Activated T-helper 17 cell treated with anti-CD3 and anti-CD28 coated beads, Interleukin-2, amount 50 U/mL, for 72 hours (primary cell): ENCODE measurements around the gene KLHDC2. TPM values are rescaled to one million over a fixed set of nuclear protein-coding genes. Genes with fewer than 3 reads are reported as not detected.
A peak's percentile ranks its signal among the peaks of the same experiment; 100 is the strongest.

Experiments used
- ATAC-seq: fragments of 150-1000 bp; cut with Tn5 transposase; replicated peaks from 2 replicates; pipeline ENCODE4 v1.10.0; 2021; ENCODE audit warnings: mild to moderate bottlenecking, moderate library complexity
- H3K27ac Mint-ChIP-seq: one replicate; pipeline ENCODE4 v1.8.0; 2022; ENCODE audit warnings: mixed read lengths
- H3K27me3 Mint-ChIP-seq: one replicate; pipeline ENCODE4 v1.8.0; 2022; ENCODE audit warnings: mixed read lengths
- H3K36me3 Mint-ChIP-seq: one replicate; pipeline ENCODE4 v1.8.0; 2022; ENCODE audit warnings: low read depth, mild to moderate bottlenecking, mixed read lengths
- H3K4me1 Mint-ChIP-seq: one replicate; pipeline ENCODE4 v1.8.0; 2022; ENCODE audit warnings: mixed read lengths
- H3K4me3 Mint-ChIP-seq: one replicate; pipeline ENCODE4 v1.8.0; 2022; ENCODE audit warnings: mild to moderate bottlenecking, mixed read lengths
- H3K9me3 Mint-ChIP-seq: one replicate; pipeline ENCODE4 v1.8.0; 2022; ENCODE audit warnings: mixed read lengths
- total RNA-seq, 2 donors: library from RNA; stranded (reverse); gene quantifications; one replicate each; pipeline ENCODE4 v1.2.3, GENCODE V29; 2022

The KLHDC2 gene
- total RNA-seq, 2 donors from 2014 or later: 14.4 to 22.5 TPM

DNA sequence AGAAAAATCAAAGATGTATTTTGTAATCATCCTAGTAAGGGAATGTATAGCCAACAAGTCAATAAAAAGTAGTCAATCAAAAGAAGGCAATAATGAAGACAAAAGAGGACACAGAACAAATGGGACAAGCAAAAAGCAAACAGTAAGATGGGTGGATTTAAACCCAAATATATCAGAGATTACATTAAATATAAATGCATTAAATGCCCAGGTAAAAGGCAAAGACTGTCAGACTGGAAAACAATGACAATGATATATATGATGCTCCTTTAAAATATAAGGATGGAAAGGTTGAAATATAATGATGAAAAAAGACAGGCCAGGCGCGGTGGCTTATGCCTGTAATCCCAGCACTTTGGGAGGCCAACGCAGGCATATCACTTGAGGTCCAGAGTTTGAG lies 48.9 kb downstream of the KLHDC2 start:
- Mint-ChIP-seq H3K4me3 (no peak overlapping the region), H3K9me3 (peaks cover 4% of the 10 kb centered on the region), H3K4me1 (peaks cover 10% of the 10 kb centered on the region), H3K27ac (peak overlapping the region; percentile 29), H3K36me3 (peaks cover 92% of the 10 kb centered on the region), H3K27me3 (no peaks in the 10 kb centered on the region)
- no peak for ATAC-seq

DNA sequence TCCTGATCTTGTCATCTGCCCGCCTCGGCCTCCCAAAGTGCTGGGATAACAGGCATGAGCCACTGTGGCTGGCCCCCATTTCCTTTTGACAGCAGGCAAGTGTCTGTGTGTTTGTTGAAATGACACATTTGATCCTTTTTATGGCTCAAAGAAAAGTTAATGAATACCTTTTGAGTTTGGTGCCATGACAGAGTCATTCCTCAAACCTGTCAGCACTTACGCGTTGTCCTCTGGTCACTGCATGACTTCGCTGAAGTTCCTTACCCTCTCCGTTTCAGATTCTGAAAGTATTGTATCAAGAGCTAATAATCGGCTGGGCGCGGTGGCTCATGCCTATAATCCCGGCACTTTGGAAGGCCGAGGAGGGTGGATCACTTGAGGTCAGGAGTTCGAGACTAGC lies 52.2 kb downstream of the KLHDC2 start:
- Mint-ChIP-seq H3K4me1 (peaks cover 10% of the 10 kb centered on the region), H3K4me3 (no peak overlapping the region), H3K36me3 (peaks cover 92% of the 10 kb centered on the region), H3K27me3 (no peaks in the 10 kb centered on the region), H3K9me3 (peaks cover 4% of the 10 kb centered on the region), H3K27ac (no peak overlapping the region)
- ATAC-seq: no peak

DNA sequence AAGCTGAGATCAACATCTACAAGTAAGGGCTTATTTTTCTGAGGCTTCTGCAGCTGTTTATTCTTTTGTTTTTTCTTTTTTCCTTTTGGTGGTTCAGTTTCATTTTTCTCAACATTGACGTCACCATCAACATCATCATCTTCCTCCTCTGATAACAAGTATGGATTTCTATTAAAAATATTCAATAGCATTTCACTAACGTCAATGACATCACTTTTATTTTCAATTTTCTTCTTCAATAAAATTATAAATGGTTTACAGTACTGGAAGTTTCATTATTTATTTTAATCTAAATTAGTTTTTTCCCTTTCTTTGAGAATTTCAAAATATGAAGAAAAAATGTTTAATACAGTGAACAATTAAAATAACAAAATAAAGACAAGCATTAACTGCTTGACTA lies 60.7 kb downstream of the KLHDC2 start:
- H3K4me3 Mint-ChIP-seq: no peak overlapping the region
- no peaks in the 10 kb centered on the region for H3K27me3 Mint-ChIP-seq
- peaks cover 7% of the 10 kb centered on the region for H3K4me1 Mint-ChIP-seq
- peaks cover 99% of the 10 kb centered on the region for H3K36me3 Mint-ChIP-seq
- H3K27ac Mint-ChIP-seq: no peak overlapping the region
- no peak for ATAC-seq
- no peaks in the 10 kb centered on the region for H3K9me3 Mint-ChIP-seq

Other genes with a start within 250 kb of the KLHDC2 start
- gene RPS29, start 181.8 kb upstream of the KLHDC2 start, total RNA-seq: 1,000 to 10,000 TPM; 2,187 to 2,396 TPM
- gene LRR1, start 169.2 kb upstream of the KLHDC2 start, total RNA-seq: 10 to 100 TPM; 29.6 to 62.2 TPM
- 100 to 1,000 TPM; 182 to 184 TPM for gene RPL36AL, start 147.5 kb upstream of the KLHDC2 start, total RNA-seq
- 10 to 100 TPM; 44.6 to 49.3 TPM for gene MGAT2, start 147.4 kb upstream of the KLHDC2 start, total RNA-seq
- gene DNAAF2, start 132.9 kb upstream of the KLHDC2 start, total RNA-seq: 10 to 100 TPM in 1 of 2 donors, 1 to 10 TPM in 1; 9.3 to 11.6 TPM
- gene POLE2, start 79.9 kb upstream of the KLHDC2 start, total RNA-seq: 10 to 100 TPM; 33.5 to 46.8 TPM
- gene KLHDC1, start 75.0 kb upstream of the KLHDC2 start, total RNA-seq: 1 to 10 TPM in 1 of 2 donors, under 1 TPM in 1; 0.97 to 1.5 TPM
- 10 to 100 TPM; 79.9 to 86.6 TPM for gene NEMF, start 84.6 kb downstream of the KLHDC2 start, total RNA-seq
- gene ARF6, start 124.9 kb downstream of the KLHDC2 start, total RNA-seq: 100 to 1,000 TPM; 161 to 163 TPM